Mucosa of rectum (tissue), 2 donors: ENCODE results near the gene IL19.

Source experiments
- H3K27ac ChIP-seq, 2 donors: one replicate each; pipeline ENCODE4 v1.7.0; 2013; ENCODE audit warnings: inconsistent platforms in 2 of 2, low read depth in 2 of 2, low read length in 2 of 2
- H3K27me3 ChIP-seq, 2 donors: one replicate each; pipeline ENCODE4 v1.7.0; 2013; ENCODE audit warnings: low read length in 2 of 2; ENCODE audit not compliant: control insufficient read depth in 2 of 2, insufficient read depth in 2 of 2
- H3K36me3 ChIP-seq, 2 donors: one replicate each; pipeline ENCODE4 v1.7.0; 2013; ENCODE audit warnings: low read length in 2 of 2; ENCODE audit not compliant: control insufficient read depth in 2 of 2, insufficient read depth in 2 of 2
- H3K4me1 ChIP-seq, 2 donors: one replicate each; pipeline ENCODE4 v1.7.0; 2013; ENCODE audit warnings: low read length in 2 of 2, mild to moderate bottlenecking in 1 of 2; ENCODE audit not compliant: control insufficient read depth in 2 of 2, insufficient read depth in 2 of 2
- H3K4me3 ChIP-seq, 2 donors: one replicate each; pipeline ENCODE4 v1.7.0; 2013; ENCODE audit warnings: low read length in 2 of 2
- H3K9ac ChIP-seq, 2 donors: one replicate each; pipeline ENCODE4 v1.7.0; 2013; ENCODE audit warnings: low read length in 2 of 2, low read depth in 1 of 2, mild to moderate bottlenecking in 1 of 2
- H3K9me3 ChIP-seq, 2 donors: one replicate each; pipeline ENCODE4 v1.7.0; 2013; ENCODE audit warnings: low read length in 2 of 2; ENCODE audit not compliant: control insufficient read depth in 2 of 2
- donor health status: healthy.
- donor health status: Normal muscosa, but diverticular disease.

Gene IL19

DNA sequence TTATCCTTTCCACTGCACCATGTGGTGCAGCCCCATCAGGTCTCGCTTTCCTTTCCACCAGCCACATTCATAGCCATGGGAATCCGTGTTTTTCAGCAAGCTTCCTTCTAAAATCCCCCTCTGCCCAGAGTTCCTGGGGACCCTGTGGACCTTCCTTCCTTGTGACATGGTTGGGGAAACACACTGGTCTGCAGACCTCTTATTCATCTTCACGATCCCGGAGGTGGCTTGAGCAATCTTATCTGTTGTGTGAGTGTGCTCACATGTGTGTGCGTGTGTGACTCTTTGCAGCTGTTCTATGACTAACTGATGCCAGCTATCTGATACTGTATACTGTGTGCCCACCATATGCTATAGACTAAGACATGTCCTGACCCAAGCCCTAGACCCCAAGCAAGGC is 17.3 kb downstream of the IL19 start:
- no peaks in the 10 kb centered on the region for H3K27me3 ChIP-seq
- no peaks in the 10 kb centered on the region for H3K9me3 ChIP-seq
- no peaks in the 10 kb centered on the region for H3K36me3 ChIP-seq
- H3K4me3 ChIP-seq: no peak overlapping the region
- no peak overlapping the region for H3K9ac ChIP-seq
- H3K4me1 ChIP-seq: peaks cover 0 to 2% of the 10 kb centered on the region in 2 donors
- H3K27ac ChIP-seq: no peak overlapping the region

DNA sequence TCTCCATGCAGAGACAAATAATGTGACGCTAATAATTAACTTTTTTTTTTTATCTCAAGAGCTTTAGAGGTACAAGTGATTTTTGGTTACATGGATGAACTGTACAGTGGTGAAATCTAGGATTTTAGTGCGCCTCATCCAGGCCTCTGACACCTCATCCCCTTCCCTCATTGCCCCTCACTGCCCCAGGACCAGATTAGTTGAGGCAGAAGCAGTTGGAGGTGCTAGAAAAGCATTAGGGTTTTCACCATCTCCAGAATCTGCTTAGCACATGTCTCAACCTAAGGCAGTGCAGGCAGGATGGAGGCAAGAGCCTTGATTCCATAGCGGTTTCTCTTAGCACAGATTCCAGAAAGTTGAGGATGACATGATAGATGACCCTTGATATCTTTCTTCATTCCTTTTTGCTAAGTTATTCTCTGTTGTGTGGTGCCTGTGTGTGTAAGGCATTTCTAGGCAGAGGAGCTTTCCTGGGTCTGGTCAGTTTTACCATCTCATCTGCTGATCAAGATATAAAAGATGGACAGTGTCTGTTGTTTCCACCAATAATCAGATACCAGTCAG is 18.0 kb downstream of the IL19 start:
- Histone ChIP-seq H3K27ac (no peak overlapping the region), H3K4me1 (peaks cover 0 to 2% of the 10 kb centered on the region in 2 donors), H3K27me3 (no peaks in the 10 kb centered on the region)

DNA sequence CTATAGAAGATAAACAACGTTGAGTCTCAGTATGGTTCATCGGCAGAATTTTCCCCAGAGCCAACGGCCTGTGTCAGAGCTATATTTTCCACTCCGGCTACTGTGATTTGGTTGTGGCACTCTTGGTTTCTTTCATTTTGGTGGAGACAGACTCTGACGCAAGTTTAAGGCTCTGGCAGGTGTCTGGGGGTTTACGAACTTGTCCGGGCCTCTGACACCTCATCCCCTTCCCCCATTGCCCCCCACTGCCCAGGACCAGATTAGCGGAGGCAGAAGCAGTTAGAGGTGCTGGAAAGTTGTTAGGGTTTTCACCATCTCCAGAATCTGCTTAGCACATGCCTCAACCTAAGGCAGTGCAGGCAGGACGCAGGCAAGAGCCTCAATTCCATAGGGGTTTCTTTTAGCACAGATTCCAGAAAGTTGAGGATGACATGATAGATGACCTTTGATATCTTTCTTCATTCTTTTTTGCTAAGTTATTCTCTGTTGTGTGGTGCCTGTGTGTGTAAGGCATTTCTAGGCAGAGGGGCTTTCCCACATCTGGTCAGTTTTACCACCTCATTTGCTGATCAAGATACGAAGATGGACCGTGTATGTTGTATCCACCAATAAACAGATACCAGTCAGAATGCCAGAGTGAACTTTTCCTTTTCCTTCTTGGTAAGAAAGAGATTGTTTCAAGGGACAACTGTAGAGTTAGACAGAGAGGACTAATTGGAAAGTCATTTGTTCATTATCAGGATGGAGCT is 20.1 kb downstream of the IL19 start:
- Histone ChIP-seq H3K27ac (no peak overlapping the region), H3K4me1 (no peaks in the 10 kb centered on the region), H3K9me3 (no peaks in the 10 kb centered on the region)

More for the DNA sequence above, 18.0 kb downstream of the IL19 start:
- Histone ChIP-seq H3K36me3 (no peaks in the 10 kb centered on the region), H3K9ac (no peak overlapping the region), H3K4me3 (no peak overlapping the region), H3K9me3 (no peaks in the 10 kb centered on the region)

DNA sequence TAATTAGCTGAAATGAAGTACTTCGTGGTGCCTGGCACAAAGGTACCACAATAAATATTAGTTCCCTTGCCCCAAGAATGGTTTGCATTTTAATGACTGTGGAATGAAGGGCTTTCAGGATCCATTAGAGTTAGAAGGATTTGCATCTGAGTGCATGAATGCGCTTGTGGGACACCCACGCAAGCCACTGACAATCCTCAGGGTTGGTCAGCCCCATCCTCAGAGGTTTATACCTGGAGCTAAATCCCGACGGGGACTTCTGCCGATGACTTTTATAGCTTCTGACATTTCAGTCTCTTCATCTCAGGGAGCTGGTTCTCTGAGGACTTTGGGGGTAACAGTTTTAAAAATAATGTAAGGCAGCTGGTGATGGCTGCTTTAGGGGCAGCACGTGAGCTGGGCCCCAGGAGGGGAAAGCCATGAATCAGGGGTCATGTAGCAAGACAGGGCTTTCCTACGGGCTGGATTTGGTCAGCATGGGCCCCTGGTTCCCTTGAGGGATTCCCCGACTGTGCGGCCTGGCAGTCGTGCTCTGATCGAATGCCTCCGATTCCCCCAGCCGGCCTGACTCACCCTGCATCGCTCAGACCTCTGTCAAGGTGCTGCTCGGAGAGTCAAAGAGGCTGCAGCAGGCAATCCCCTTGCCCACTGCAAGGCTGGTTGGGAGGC is 22.5 kb downstream of the IL19 start:
- no peak overlapping the region for H3K9ac ChIP-seq

More for the DNA sequence above, 20.1 kb downstream of the IL19 start:
- Histone ChIP-seq H3K4me3 (no peak overlapping the region), H3K27me3 (no peaks in the 10 kb centered on the region), H3K9ac (no peak overlapping the region), H3K36me3 (no peaks in the 10 kb centered on the region)

DNA sequence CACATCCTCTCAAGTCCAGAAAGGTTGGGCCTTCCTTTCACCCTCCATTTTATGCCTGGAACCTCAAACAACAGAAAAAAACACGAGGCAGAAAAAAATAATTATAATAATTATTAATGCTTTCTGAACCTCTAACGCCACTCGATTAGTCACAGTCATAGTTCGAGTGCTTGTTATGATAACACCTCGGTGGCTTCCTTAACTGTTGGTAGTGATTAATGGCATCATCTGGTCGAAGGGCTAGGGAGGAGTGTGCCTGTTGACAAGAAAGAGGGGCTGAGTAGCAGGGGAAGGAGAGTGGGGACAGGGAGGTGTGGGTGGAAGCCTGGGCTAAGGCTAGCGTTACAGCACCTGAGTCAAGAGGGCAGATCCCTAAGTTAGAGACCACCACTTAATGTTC is 23.0 kb downstream of the IL19 start:
- no peaks in the 10 kb centered on the region for H3K36me3 ChIP-seq
- no peak overlapping the region for H3K9ac ChIP-seq
- H3K27ac ChIP-seq: no peak overlapping the region
- no peaks in the 10 kb centered on the region for H3K9me3 ChIP-seq
- no peaks in the 10 kb centered on the region for H3K4me1 ChIP-seq
- no peaks in the 10 kb centered on the region for H3K27me3 ChIP-seq
- no peak overlapping the region for H3K4me3 ChIP-seq

More for the DNA sequence above, 22.5 kb downstream of the IL19 start:
- Histone ChIP-seq H3K36me3 (no peaks in the 10 kb centered on the region), H3K4me1 (no peaks in the 10 kb centered on the region), H3K27ac (no peak overlapping the region), H3K27me3 (no peaks in the 10 kb centered on the region), H3K9me3 (no peaks in the 10 kb centered on the region), H3K4me3 (no peak overlapping the region)

DNA sequence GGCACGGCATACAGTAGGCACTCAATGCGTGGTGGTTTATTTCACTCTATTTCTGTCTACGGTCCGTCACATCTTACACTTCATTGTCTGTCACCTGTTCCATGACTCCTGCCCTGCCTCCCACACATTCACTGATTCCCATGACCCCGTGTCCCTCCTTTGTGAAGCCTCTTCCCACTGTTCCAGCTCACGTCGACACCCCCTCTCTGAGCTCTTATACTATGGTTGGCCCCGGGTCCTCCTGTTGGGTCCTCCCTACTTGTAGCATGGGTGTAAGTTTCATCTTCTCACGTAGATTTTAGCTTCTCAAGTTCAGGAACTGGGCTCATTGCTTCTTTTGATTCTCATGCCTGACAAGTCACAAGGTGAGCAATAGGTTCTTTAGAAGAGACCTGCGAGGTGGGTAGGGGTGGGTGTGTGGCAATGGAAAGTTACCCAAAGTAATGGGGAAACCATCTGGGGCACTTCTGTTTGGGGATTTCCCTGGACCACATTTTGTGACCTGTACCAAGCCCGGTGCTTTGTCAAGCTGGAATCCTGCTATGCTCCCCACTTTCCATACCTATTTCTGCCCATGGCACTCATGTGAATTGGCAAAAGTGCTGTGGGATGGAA is 23.8 kb downstream of the IL19 start:
- no peaks in the 10 kb centered on the region for H3K9me3 ChIP-seq
- H3K36me3 ChIP-seq: no peaks in the 10 kb centered on the region
- H3K9ac ChIP-seq: no peak overlapping the region

DNA sequence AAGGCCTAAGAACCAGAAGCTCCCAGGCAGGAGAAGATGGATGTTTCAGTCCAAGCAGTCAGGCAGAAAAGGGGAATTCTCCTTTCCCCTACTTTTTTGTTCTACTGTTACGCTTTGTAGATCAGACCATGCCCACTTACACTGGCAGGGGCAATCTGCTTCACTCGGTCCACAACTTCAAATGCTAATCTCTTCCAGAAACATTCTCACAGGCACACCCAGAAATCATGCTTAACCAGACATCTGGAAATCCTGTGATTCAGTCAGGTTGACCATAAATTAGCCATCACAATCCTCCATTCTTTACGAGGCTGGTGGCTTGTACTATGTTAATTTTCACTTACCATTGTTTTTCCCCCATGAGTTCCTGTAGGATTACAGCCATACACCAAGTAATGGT is 25.5 kb downstream of the IL19 start:
- Histone ChIP-seq H3K4me1 (no peaks in the 10 kb centered on the region), H3K9me3 (no peaks in the 10 kb centered on the region), H3K9ac (no peak overlapping the region), H3K4me3 (no peak overlapping the region), H3K36me3 (no peaks in the 10 kb centered on the region), H3K27me3 (peaks cover 0 to 4% of the 10 kb centered on the region in 2 donors), H3K27ac (no peak overlapping the region)

More for the DNA sequence above, 23.8 kb downstream of the IL19 start:
- H3K4me3 ChIP-seq: no peak overlapping the region
- no peak overlapping the region for H3K27ac ChIP-seq
- no peaks in the 10 kb centered on the region for H3K27me3 ChIP-seq
- H3K4me1 ChIP-seq: no peaks in the 10 kb centered on the region

DNA sequence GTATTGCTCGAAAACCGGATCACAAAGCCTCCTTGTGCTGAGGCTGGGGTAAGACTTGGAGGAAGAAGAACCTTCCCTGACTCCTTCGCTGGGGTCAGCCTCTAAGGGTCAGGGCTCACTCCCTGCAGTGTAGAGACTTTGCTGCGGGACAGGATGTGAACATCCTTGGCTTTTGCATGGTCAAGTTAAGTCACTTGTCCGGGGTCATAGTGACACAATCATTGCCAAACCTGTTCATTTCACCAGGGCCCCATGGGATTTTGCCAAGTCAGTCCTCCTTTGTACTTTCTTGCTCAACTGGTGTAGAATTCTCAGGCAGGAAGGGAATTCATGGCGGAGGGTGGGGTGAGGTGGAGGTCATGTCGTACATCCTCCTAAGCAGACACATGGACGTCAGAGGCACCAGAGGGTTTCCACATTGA is 26.4 kb downstream of the IL19 start:
- Histone ChIP-seq H3K9me3 (no peaks in the 10 kb centered on the region), H3K9ac (no peak overlapping the region), H3K27ac (no peak overlapping the region), H3K4me3 (no peak overlapping the region), H3K27me3 (peaks cover 0 to 4% of the 10 kb centered on the region in 2 donors), H3K36me3 (no peaks in the 10 kb centered on the region), H3K4me1 (no peaks in the 10 kb centered on the region)

DNA sequence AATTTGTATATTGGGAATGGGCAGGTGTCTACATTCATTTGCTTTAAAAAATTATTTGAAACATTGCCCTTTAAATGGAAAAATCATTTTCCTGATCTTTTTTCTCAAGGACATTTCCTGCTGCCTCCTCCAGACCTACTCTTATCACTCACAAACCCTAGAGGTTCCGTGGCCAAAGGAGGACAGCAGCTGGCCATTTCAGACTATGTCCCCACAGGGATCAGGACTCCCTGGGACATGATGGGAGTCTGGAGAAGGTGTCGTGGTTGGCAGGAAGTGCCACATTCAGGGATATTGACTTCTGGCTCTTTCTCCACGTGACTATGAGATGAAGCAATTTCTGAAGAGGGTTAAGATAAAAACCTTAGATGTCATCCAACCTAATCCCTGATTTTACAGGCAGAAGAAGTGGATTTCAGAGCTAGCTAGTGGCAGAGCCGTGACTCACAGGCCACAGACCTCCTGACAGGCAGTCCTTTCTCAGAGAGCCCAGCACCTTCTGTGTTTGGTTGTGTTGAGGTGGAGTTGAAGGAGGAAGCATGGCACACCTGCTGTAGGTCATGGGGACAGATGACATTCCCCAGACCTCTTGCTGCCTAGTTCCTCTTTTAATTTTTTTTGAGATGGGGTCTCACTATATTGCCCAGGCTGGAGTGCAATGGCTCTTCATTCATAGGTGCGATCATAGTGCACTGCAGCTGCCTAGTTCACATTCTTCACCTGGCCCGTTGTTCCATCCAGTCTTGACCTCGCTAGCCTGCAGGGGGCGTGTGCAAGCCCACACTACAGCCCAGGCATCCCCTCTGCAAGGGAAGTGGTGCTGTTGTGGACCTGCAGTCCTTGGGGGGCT is 27.2 kb downstream of the IL19 start:
- Histone ChIP-seq H3K9ac (no peak overlapping the region), H3K4me1 (no peaks in the 10 kb centered on the region), H3K27me3 (peaks cover 0 to 4% of the 10 kb centered on the region in 2 donors), H3K9me3 (no peaks in the 10 kb centered on the region), H3K27ac (no peak overlapping the region), H3K4me3 (no peak overlapping the region), H3K36me3 (no peaks in the 10 kb centered on the region)
